Ectodermal cell (in vitro differentiated cells): Measurements from ENCODE around the gene CFAP299.

Experiments used
- H3K27ac ChIP-seq: 2 replicates; pipeline ENCODE4 v1.7.0; 2013; ENCODE audit warnings: mild to moderate bottlenecking, low read depth, low read length; ENCODE audit not compliant: insufficient read depth, poor library complexity, severe bottlenecking
- H3K27me3 ChIP-seq: 2 replicates; pipeline ENCODE4 v1.7.0; 2013; ENCODE audit warnings: mild to moderate bottlenecking, low read length; ENCODE audit not compliant: insufficient read depth, control insufficient read depth, poor library complexity, severe bottlenecking
- H3K36me3 ChIP-seq: one replicate; pipeline ENCODE4 v1.7.0; 2013; ENCODE audit warnings: low read length; ENCODE audit not compliant: control insufficient read depth, insufficient read depth
- H3K4me1 ChIP-seq: one replicate; pipeline ENCODE4 v1.7.0; 2013; ENCODE audit warnings: low read length; ENCODE audit not compliant: control insufficient read depth, insufficient read depth
- H3K4me3 ChIP-seq: 2 replicates; pipeline ENCODE4 v1.7.0; 2013; ENCODE audit warnings: low read depth, low read length, control low read depth; ENCODE audit not compliant: insufficient read depth
- H3K9me3 ChIP-seq: 2 replicates; pipeline ENCODE4 v1.7.0; 2013; ENCODE audit warnings: mild to moderate bottlenecking, low read length, moderate library complexity; ENCODE audit not compliant: control insufficient read depth
- WGBS, 2 experiments: methylation state at CpG; one replicate each; pipeline ENCODE4 v1.1.7; 2013; ENCODE audit warnings: missing lambda C conversion rate in 2 of 2; 5-methylcytosine and 5-hydroxymethylcytosine counted together

CFAP299 gene

DNA sequence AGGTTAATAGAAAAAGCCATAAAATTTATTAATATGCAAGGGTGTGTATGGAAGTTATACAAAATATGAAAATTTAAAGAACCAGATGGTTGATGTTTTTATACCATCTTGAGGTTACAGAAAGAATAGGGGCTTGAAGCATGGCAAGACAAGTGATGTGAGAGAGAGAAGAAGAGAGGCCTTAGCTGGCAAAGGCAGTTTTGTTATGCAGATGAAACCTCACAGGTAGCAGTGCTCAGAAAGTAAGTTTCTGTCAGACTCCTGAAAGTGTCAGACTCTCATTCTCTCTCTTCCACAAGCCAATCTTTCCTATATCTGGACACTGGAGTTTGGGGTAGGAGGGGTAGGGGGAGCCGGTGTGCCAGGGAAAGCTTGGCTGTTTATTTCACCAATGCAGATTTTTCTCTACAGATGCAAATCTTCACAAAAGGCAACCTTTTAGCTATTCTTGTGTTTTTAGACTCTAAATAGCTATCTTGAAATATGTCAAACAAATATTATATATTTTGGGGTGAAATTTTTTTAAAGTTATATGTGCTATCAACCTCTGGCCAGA, 124.5 kb downstream of the CFAP299 start:
- H3K27me3 ChIP-seq = no peaks in the 10 kb centered on the region
- H3K4me3 ChIP-seq = no peak overlapping the region
- WGBS, 2 experiments = no CpG with 5 or more reads among the region's 1 CpG

DNA sequence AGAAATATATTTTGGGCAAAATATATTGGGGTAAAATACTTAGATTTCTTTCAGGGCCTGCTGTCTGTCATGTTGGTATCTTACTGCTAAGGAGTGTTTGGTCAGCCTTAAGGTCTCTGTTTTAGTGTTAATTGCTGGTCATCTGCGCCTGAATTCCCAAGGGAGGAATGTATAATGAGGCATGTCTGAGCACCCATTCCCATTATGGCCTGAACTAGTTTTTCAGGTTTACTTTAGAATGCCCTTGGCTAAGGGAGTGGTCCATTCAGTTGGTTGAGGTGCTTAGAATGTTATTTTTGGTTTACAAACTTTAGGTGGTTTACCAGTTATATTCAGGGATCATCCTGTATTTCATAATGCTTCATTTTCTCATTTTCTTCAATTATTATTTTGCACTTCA, 125.9 kb downstream of the CFAP299 start:
- no peaks in the 10 kb centered on the region for H3K4me1 ChIP-seq
- H3K9me3 ChIP-seq = no peaks in the 10 kb centered on the region
- WGBS, 2 experiments = 79 to 94% methylated on average over 1 of the region's 1 CpG
- H3K27ac ChIP-seq = no peak overlapping the region
- no peaks in the 10 kb centered on the region for H3K27me3 ChIP-seq
- no peaks in the 10 kb centered on the region for H3K36me3 ChIP-seq
- H3K4me3 ChIP-seq = no peak overlapping the region

More for the DNA sequence above, 124.5 kb downstream of the CFAP299 start:
- H3K9me3 ChIP-seq = no peaks in the 10 kb centered on the region
- H3K36me3 ChIP-seq = no peaks in the 10 kb centered on the region
- H3K27ac ChIP-seq = no peak overlapping the region
- H3K4me1 ChIP-seq = no peaks in the 10 kb centered on the region

DNA sequence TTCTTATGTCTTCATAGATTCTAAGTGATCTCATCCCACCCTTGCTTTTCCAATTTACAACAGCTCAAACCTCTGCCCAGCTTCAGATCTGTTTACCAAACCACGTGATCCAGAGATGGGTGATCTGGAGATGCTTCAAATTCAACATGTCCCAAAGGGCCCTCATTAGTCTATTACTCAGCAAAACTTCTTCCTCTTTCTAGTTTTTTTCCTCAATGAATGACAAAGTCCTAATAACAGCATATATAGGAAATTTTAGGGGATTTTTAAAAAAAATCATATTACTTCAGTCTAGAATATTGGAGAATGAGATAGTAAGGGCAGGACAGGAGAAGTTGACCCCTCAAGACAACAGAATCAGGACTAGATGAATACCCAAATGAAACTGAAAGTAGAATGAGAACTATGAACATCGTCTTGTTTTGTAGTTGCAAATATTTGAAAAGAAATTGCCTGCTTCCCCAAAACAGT, 127.1 kb downstream of the CFAP299 start:
- Histone ChIP-seq H3K4me1 (no peaks in the 10 kb centered on the region), H3K36me3 (no peaks in the 10 kb centered on the region), H3K9me3 (no peaks in the 10 kb centered on the region), H3K27me3 (no peaks in the 10 kb centered on the region), H3K4me3 (no peak overlapping the region), H3K27ac (no peak overlapping the region)
- 96 to 97% methylated on average over 2 of the region's 2 CpGs for WGBS, 2 experiments

DNA sequence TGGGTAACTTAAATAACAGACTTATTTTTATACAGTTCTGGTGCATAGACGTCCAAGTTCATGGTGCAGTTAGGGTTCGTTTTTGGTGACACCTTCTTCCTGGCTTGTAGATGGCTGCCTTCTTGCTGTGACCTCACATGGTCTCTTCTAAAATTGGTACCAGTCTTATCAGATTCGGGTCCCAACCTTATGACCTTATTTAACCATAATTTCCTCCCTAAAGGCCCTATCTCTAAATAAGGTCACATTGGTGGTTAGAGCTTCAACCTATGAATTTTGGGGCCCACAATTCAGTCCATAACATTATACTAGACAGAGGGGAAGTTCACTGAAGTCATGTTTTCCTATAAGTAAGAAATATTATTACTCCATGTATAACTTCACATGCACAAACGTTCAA, 128.0 kb downstream of the CFAP299 start:
- H3K4me1 ChIP-seq = no peaks in the 10 kb centered on the region
- no peak overlapping the region for H3K4me3 ChIP-seq
- no peaks in the 10 kb centered on the region for H3K9me3 ChIP-seq
- no peaks in the 10 kb centered on the region for H3K36me3 ChIP-seq
- no peaks in the 10 kb centered on the region for H3K27me3 ChIP-seq
- H3K27ac ChIP-seq = no peak overlapping the region
- WGBS, 2 experiments = 89 to 93% methylated on average over 4 of the region's 4 CpGs

DNA sequence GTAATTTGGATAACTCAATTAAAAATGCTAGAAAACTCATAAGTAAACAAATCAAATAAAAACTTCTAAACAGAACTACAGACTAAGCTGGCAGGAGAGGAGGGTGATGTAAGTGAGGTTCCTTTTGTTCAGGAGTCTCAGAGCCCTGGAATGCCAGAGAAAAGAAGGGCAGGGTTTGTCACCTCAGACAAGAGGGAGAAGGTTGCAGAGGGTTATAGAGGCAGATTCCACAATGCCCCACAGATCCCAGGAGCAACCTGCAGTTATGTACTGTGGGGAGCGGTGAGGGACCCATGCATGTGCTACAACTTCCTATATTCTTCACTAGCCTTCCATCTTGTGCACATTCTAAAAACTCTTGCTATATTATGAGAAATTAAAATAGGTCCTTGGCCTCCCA, 129.7 kb downstream of the CFAP299 start:
- Histone ChIP-seq H3K4me1 (no peaks in the 10 kb centered on the region), H3K36me3 (no peaks in the 10 kb centered on the region), H3K9me3 (no peaks in the 10 kb centered on the region), H3K27ac (no peak overlapping the region), H3K27me3 (no peaks in the 10 kb centered on the region), H3K4me3 (no peak overlapping the region)
- WGBS, 2 experiments = 88% methylated on average over 1 of the region's 1 CpG; no CpG with 5 or more reads in 1 of the 2 experiments

DNA sequence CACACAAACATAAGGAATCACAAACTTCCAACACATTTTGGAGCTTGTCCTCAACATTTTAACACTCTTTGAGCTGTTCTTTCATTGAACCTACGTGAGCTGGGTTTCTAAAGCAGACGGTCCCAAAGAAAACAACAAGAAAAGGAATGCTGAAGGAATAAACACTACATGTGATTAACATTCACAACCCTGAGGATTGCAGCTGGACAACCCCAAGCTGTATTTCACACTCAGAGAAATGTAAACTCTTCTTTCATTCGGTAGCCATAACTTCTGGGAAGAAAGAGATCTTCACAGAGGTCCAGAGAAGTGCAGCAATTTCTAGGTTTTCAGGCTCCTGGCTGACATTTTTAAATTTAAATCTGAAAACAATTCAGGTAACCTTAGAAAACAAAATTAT, 130.2 kb downstream of the CFAP299 start:
- no peaks in the 10 kb centered on the region for H3K4me1 ChIP-seq
- H3K4me3 ChIP-seq = no peak overlapping the region
- H3K27ac ChIP-seq = no peak overlapping the region
- H3K9me3 ChIP-seq = no peaks in the 10 kb centered on the region
- 83 to 88% methylated on average over 3 of the region's 3 CpGs for whole genome bisulfite sequencing, 2 experiments
- no peaks in the 10 kb centered on the region for H3K36me3 ChIP-seq
- H3K27me3 ChIP-seq = no peaks in the 10 kb centered on the region

DNA sequence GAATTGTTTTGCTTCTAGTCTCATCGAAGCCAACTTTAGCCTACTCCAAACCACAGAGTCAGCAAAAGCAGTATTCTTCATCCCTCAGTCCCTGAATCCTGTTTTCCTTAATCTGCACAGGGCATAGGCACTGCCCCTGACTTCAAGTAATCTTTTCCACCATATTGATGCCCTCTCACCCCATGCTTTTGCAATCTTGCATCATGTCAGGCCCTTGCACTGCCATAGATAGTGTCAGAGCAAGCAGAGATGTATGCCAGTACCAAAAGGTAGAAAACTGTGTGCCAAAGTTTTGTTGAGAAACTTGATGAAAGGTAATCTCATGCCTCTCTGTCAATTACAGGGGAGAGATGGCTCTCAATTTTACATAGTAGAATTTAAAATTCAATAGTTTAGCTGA, 131.1 kb downstream of the CFAP299 start:
- no peak overlapping the region for H3K4me3 ChIP-seq
- no peaks in the 10 kb centered on the region for H3K36me3 ChIP-seq
- no peaks in the 10 kb centered on the region for H3K9me3 ChIP-seq
- WGBS, 2 experiments = 95 to 97% methylated on average over 1 of the region's 1 CpG
- no peak overlapping the region for H3K27ac ChIP-seq
- H3K4me1 ChIP-seq = no peaks in the 10 kb centered on the region
- H3K27me3 ChIP-seq = no peaks in the 10 kb centered on the region

DNA sequence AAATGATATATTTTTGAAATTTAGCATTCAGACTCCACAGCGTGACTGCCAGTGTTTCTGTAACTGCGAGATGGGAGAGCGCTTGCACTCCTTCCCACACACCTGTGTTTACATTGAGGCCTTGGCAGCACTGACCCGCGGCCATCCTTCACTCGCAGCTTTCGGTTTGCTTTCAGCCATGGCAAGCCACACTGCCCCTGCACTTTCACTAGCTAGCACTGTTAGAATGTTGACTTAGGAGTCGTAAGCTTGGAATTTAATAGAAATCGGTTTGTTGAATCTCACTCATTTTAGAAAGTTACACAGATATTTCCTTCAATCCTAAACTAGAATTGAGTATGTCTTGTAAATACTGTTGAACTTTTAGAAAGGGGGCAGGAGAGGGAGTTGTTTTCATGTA, 136.2 kb downstream of the CFAP299 start:
- Histone ChIP-seq H3K9me3 (no peaks in the 10 kb centered on the region), H3K27me3 (no peaks in the 10 kb centered on the region), H3K36me3 (no peaks in the 10 kb centered on the region), H3K4me3 (no peak overlapping the region), H3K27ac (no peak overlapping the region), H3K4me1 (no peaks in the 10 kb centered on the region)
- WGBS, 2 experiments = 26% methylated on average over 8 to 9 of the region's 9 CpGs

DNA sequence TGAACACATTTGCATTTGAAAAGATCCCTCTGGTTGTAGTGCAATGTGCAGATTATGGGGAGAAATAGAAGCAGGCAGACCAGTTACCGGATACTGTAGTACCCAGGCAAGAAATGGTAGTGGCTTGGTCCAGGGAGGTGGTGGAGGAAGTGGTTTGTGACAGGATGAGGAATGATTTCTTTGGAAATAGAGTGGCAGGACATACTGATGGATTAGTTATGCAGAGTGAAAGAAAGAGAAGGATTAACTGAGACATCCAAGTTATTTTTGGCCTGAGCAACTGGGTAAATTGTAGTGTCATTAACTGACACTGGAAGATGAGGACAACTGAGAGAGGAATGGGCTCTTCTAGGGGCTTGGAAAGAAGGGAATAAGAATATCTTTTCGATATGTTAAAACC, 139.7 kb downstream of the CFAP299 start:
- WGBS, 2 experiments = 94 to 97% methylated on average over 2 of the region's 2 CpGs
- no peaks in the 10 kb centered on the region for H3K4me1 ChIP-seq
- no peak overlapping the region for H3K27ac ChIP-seq
- H3K27me3 ChIP-seq = no peaks in the 10 kb centered on the region
- no peaks in the 10 kb centered on the region for H3K9me3 ChIP-seq
- no peak overlapping the region for H3K4me3 ChIP-seq
- H3K36me3 ChIP-seq = no peaks in the 10 kb centered on the region

DNA sequence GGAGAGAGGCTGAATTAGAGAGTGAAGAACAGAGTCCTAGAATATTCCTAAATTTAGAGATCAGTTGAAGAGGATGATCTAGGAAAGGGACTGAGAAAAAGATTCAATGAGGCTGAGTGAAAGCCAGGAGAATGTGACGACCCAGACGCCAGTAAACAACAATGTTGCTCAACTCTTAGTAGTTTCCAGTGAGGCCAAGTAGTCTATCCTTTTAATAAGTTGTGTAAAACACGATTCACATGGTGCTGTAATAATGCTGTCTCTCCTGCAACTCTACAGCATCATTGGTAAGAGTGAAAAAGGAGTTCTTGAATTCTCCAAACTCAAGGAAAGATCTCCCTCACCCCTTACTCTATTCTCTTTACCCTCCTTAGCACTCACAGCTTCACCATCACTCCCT, 140.3 kb downstream of the CFAP299 start:
- Histone ChIP-seq H3K9me3 (no peaks in the 10 kb centered on the region), H3K27me3 (no peaks in the 10 kb centered on the region), H3K27ac (no peak overlapping the region), H3K4me3 (no peak overlapping the region), H3K4me1 (no peaks in the 10 kb centered on the region), H3K36me3 (no peaks in the 10 kb centered on the region)
- 94 to 98% methylated on average over 3 of the region's 3 CpGs for WGBS, 2 experiments

DNA sequence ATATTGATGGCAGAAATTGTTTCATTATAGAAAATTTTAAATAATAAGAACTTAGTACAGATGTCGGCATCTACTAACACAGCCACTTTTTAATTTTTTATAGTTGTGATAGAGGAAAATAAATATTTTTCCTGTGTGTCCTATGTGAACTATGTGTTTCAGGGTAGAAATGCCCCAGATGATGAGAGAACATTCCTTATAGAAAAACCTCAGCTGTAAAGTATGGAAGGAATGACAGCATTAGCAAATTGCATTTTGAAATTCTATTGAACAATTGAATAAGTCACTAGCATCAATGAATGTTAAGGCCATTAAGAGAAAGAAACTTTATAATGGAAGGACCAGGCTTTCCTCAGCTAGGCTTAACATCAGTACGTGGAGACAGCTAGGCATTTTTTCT, 149.2 kb downstream of the CFAP299 start:
- Histone ChIP-seq H3K4me3 (no peak overlapping the region), H3K36me3 (no peaks in the 10 kb centered on the region), H3K9me3 (no peaks in the 10 kb centered on the region), H3K27me3 (no peaks in the 10 kb centered on the region), H3K4me1 (no peaks in the 10 kb centered on the region), H3K27ac (no peak overlapping the region)
- 85 to 92% methylated on average over 1 of the region's 2 CpGs for WGBS, 2 experiments
